ENCODE data around the gene NKAIN2. TPM values are rescaled to one million over a fixed set of nuclear protein-coding genes. Genes with fewer than 3 reads are reported as not detected.

Gene NKAIN2
- total RNA-seq, 6 experiments from 2014 or later: not detected

DNA sequence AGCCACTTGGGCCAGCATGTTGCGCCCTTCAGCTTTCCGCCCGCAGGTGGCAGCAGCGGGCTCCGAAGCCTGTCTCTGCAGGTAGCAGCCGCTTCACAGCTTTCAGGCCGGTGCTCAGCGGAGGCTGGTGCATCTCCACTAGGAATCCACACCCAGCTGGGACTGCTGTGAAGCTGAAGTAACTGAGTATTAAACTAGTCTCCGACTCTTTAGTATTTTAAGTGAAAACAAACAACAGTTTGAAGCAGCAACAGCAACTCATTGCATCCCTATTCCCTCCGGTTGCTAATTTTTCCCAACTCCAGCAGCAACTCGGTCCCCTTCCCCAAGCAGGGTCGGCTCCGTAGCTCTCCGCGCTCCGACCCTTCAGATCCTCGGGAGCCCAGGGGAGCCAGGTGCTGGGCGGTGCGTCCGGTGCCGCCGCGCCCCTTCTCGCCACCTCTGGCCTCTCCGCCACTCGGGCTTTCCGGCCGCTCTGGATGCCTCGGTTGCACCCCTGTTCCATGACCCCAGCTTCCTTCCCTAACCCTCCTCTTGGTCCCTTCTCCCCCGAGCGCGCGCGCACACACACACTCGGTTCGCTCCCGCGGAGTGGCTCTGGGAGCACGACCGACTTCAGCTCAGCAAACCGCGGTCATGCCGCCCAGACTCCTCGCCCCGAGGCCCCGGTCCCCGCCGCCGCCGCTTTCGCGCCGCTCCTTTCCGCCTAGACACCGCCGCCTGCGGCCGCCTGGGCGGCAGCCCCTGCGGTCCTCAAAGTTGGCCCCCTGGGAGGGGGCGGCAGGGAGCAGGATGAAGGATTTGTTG is 765 bp upstream of the NKAIN2 start:
- peaks cover 12% of the 10 kb centered on the region for H3K27me3 Mint-ChIP-seq (ENCODE audit: insufficient read depth)
- peaks cover 8% of the 10 kb centered on the region for H3K4me1 Mint-ChIP-seq (ENCODE audit: low read depth)
- peak; percentile 89 for TF ChIP-seq CTCF (IDR thresholded peaks at IDR 0.05)
- H3K36me3 Mint-ChIP-seq (ENCODE audit: low read depth): no peaks in the 10 kb centered on the region
- H3K4me3 Mint-ChIP-seq: peak overlapping the region; percentile 44
- H3K27ac Mint-ChIP-seq: no peak overlapping the region
- H3K9me3 Mint-ChIP-seq: no peaks in the 10 kb centered on the region
- peak; percentile 61 for DNase-seq

GRCh38 chr6:123804014-123804786 is 535 bp downstream of the NKAIN2 start:
- Mint-ChIP-seq H3K9me3 (no peaks in the 10 kb centered on the region), H3K36me3 (ENCODE audit: low read depth) (no peaks in the 10 kb centered on the region), H3K4me1 (ENCODE audit: low read depth) (peaks cover 8% of the 10 kb centered on the region), H3K27me3 (ENCODE audit: insufficient read depth) (peaks cover 12% of the 10 kb centered on the region), H3K27ac (no peak overlapping the region), H3K4me3 (peak overlapping the region; percentile 44)
- TF ChIP-seq CTCF (IDR thresholded peaks at IDR 0.05): no peak
- DNase-seq: no peak

DNA sequence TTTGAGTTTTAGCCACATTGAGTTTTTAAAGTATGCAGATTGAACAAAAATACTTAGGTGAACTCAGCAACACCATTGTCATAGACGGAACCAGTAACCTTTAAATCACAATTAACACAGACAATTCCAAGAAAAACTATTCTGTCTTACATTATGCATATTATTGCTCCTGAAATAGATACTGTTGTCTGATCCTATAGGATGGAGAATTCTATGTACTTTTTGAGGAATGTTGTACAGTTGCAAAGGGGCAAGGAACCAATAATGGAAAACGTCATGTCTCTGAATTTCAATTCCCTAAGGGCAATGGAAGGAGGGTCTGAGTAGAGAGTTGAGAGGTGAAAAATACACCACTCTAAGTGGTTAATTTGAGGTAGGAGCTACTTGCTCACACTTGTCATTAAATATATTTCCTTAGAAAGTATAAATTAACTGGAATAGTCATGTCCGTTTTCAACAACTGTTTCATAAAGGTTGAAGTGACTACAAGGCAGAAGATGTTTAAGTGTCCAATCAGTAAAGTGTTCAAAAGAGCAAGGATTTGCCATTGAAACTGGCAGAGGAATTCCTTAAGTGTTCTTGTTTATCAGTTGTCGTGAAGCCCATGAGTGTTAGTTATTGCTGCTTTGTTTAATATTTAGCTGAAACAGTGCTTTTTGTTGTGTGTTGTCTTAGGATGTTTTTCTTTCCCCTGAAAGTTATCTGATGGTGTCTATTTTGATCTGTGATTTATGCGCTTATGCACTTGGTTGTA is 1.3 kb downstream of the NKAIN2 start:
- no peak for DNase-seq
- Mint-ChIP-seq H3K27me3 (ENCODE audit: insufficient read depth) (peaks cover 12% of the 10 kb centered on the region), H3K4me1 (ENCODE audit: low read depth) (peaks cover 8% of the 10 kb centered on the region), H3K27ac (no peak overlapping the region), H3K36me3 (ENCODE audit: low read depth) (no peaks in the 10 kb centered on the region), H3K9me3 (no peaks in the 10 kb centered on the region), H3K4me3 (no peak overlapping the region)
- TF ChIP-seq CTCF (IDR thresholded peaks at IDR 0.05): no peak

DNA sequence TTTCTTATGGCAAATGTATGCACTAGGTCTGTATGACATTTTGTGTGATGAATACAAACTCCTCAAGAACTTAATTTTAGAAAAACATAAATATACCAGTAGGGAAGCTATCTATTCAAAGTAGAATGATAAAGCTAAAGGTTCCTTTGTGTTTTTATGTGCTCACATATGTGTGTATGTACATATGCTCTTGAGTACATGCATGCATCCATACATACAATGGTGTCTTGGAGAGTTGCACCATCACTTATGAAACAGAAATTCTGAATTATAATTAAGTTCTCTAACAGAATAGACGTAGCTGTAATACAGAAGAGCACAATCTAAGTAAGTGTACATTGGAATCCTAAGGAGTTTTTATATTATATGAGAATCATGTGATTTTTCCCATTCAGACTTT is 2.3 kb downstream of the NKAIN2 start:
- no peaks in the 10 kb centered on the region for H3K36me3 Mint-ChIP-seq (ENCODE audit: low read depth)
- DNase-seq: no peak
- no peak for TF ChIP-seq CTCF (IDR thresholded peaks at IDR 0.05)
- H3K4me1 Mint-ChIP-seq (ENCODE audit: low read depth): peaks cover 8% of the 10 kb centered on the region
- no peak overlapping the region for H3K27ac Mint-ChIP-seq
- H3K9me3 Mint-ChIP-seq: no peaks in the 10 kb centered on the region
- no peak overlapping the region for H3K4me3 Mint-ChIP-seq
- H3K27me3 Mint-ChIP-seq (ENCODE audit: insufficient read depth): peaks cover 12% of the 10 kb centered on the region

DNA sequence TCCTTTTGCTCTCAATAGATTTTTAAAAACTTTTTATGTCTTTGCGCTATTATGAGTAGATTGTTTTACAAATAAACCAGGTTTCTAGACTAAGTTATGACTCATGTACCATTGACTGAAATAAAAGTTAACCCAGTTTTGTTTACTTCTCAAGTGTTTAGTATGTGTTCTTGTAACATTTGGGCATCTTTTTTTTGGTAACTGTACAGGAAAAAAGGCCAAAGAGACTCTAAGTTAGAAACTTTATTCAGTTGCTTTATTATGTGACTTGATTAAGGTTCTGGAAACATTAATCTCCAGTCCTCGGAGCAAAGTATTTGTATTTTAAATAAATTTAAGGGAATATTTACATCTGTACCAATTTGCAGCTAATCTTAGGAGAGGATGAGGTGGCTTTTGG is 2.9 kb downstream of the NKAIN2 start:
- Mint-ChIP-seq H3K36me3 (ENCODE audit: low read depth) (no peaks in the 10 kb centered on the region), H3K9me3 (no peaks in the 10 kb centered on the region), H3K27me3 (ENCODE audit: insufficient read depth) (peaks cover 12% of the 10 kb centered on the region), H3K4me1 (ENCODE audit: low read depth) (peaks cover 8% of the 10 kb centered on the region), H3K27ac (no peak overlapping the region), H3K4me3 (no peak overlapping the region)
- no peak for DNase-seq
- TF ChIP-seq CTCF (IDR thresholded peaks at IDR 0.05): no peak
